Neural cell (in vitro differentiated cells): Measurements from ENCODE around the gene SNX17.

Experiments used
- EP300 ChIP-seq: fragments of 450-650 bp; conservative IDR thresholded peaks from 2 replicates; pipeline ENCODE4 v1.6.1; 2014; ENCODE audit warnings: antibody characterized with exemption, mild to moderate bottlenecking, moderate library complexity; ENCODE audit not compliant: poor library complexity, severe bottlenecking
- EZH2 ChIP-seq: fragments of 200-600, 300-800 bp; shearing (Covaris generic), sonication (generic); IDR thresholded peaks from 2 replicates; pipeline ENCODE4 v1.6.1; 2014; ENCODE audit warnings: antibody characterized with exemption, low read length, borderline replicate concordance, mild to moderate bottlenecking; ENCODE audit not compliant: insufficient read depth, poor library complexity, severe bottlenecking
- MXI1 ChIP-seq: fragments of 450-650 bp; conservative IDR thresholded peaks from 2 replicates; pipeline ENCODE4 v1.6.1; 2014; ENCODE audit warnings: antibody characterized with exemption, mild to moderate bottlenecking; ENCODE audit not compliant: poor library complexity, severe bottlenecking
- POLR2AphosphoS5 ChIP-seq: IDR thresholded peaks from 2 replicates; pipeline ENCODE4 v1.6.1; 2012
- SMC3 ChIP-seq: fragments of 450-650 bp; conservative IDR thresholded peaks from 2 replicates; pipeline ENCODE4 v1.6.1; 2014; ENCODE audit warnings: antibody characterized with exemption, mild to moderate bottlenecking, moderate library complexity; ENCODE audit not compliant: poor library complexity
- TAF1 ChIP-seq: IDR thresholded peaks from 2 replicates; pipeline ENCODE4 v1.6.1; 2012; ENCODE audit warnings: low read depth
- TF ChIP-seq, protein P1 (sequence below): fragments of 450-650 bp; IDR thresholded peaks from 2 replicates; pipeline ENCODE4 v1.5.1; 2014; ENCODE audit warnings: antibody characterized with exemption, mild to moderate bottlenecking, moderate library complexity; ENCODE audit not compliant: poor library complexity, severe bottlenecking
- TF ChIP-seq, protein P2 (sequence below): IDR thresholded peaks from 2 replicates; pipeline ENCODE4 v1.6.1; 2012; ENCODE audit warnings: borderline replicate concordance

DNA sequence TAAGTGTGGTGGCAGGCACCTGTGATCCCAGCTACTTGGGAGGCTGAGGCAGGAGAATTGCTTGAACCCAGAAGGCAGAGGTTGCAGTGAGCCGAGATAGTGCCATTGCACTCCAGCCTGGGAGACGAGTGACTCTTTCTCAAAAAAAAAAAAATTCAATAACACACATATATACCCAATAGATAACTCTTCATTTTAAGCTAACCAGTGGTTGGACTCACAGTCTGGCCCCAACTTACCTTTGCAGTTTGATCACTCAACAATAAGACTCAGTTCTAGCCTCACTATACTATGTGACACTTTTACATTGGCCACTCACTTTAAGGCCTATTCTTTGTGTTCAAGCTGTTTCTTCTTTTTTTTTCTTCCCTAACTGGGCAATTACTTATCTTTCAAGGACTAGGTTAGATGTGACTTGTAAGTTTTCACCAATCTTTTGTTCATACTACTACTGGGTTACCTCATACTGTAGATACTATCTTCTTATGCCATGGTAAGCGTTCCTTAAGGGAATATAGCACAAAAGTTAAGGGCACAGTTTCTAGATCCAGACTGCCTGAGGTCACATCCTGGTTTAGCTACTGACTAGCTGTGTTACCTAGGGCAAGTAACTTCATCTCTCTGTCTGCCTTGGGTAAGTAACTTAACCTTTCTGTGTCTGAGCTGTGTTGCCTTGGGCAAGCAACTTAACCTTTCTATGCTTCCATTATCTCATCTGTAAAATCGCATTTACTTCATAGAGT, 7.6 kb upstream of the SNX17 start:
- TF ChIP-seq, protein P1, sequence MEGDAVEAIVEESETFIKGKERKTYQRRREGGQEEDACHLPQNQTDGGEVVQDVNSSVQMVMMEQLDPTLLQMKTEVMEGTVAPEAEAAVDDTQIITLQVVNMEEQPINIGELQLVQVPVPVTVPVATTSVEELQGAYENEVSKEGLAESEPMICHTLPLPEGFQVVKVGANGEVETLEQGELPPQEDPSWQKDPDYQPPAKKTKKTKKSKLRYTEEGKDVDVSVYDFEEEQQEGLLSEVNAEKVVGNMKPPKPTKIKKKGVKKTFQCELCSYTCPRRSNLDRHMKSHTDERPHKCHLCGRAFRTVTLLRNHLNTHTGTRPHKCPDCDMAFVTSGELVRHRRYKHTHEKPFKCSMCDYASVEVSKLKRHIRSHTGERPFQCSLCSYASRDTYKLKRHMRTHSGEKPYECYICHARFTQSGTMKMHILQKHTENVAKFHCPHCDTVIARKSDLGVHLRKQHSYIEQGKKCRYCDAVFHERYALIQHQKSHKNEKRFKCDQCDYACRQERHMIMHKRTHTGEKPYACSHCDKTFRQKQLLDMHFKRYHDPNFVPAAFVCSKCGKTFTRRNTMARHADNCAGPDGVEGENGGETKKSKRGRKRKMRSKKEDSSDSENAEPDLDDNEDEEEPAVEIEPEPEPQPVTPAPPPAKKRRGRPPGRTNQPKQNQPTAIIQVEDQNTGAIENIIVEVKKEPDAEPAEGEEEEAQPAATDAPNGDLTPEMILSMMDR: no peak
- TF ChIP-seq EP300 (no peak), EZH2 (no peak), SMC3 (no peak), MXI1 (no peak), POLR2AphosphoS5 (no peak), TAF1 (no peak)
- TF ChIP-seq, protein P2, sequence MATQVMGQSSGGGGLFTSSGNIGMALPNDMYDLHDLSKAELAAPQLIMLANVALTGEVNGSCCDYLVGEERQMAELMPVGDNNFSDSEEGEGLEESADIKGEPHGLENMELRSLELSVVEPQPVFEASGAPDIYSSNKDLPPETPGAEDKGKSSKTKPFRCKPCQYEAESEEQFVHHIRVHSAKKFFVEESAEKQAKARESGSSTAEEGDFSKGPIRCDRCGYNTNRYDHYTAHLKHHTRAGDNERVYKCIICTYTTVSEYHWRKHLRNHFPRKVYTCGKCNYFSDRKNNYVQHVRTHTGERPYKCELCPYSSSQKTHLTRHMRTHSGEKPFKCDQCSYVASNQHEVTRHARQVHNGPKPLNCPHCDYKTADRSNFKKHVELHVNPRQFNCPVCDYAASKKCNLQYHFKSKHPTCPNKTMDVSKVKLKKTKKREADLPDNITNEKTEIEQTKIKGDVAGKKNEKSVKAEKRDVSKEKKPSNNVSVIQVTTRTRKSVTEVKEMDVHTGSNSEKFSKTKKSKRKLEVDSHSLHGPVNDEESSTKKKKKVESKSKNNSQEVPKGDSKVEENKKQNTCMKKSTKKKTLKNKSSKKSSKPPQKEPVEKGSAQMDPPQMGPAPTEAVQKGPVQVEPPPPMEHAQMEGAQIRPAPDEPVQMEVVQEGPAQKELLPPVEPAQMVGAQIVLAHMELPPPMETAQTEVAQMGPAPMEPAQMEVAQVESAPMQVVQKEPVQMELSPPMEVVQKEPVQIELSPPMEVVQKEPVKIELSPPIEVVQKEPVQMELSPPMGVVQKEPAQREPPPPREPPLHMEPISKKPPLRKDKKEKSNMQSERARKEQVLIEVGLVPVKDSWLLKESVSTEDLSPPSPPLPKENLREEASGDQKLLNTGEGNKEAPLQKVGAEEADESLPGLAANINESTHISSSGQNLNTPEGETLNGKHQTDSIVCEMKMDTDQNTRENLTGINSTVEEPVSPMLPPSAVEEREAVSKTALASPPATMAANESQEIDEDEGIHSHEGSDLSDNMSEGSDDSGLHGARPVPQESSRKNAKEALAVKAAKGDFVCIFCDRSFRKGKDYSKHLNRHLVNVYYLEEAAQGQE: no peak
